C4-2B (cell line): ENCODE measurements around the gene CILP.

Experiments
- H3K27ac ChIP-seq: fragments of 450-650 bp; 2 replicates; pipeline ENCODE4 v1.5.1; 2017
- ZFX ChIP-seq: fragments of 450-650 bp; IDR thresholded peaks from 2 replicates; pipeline ENCODE4 v1.6.1; 2017
- TF ChIP-seq, protein P1 (sequence below): fragments of 450-650 bp; conservative IDR thresholded peaks from 2 replicates; pipeline ENCODE4 v1.5.1; 2017; ENCODE audit warnings: mild to moderate bottlenecking

Gene CILP

GRCh38 chr15:65164139-65164538 lies 47.1 kb downstream of the CILP start:
- no peak overlapping the region for H3K27ac ChIP-seq
- TF ChIP-seq ZFX: no peak
- TF ChIP-seq, protein P1, sequence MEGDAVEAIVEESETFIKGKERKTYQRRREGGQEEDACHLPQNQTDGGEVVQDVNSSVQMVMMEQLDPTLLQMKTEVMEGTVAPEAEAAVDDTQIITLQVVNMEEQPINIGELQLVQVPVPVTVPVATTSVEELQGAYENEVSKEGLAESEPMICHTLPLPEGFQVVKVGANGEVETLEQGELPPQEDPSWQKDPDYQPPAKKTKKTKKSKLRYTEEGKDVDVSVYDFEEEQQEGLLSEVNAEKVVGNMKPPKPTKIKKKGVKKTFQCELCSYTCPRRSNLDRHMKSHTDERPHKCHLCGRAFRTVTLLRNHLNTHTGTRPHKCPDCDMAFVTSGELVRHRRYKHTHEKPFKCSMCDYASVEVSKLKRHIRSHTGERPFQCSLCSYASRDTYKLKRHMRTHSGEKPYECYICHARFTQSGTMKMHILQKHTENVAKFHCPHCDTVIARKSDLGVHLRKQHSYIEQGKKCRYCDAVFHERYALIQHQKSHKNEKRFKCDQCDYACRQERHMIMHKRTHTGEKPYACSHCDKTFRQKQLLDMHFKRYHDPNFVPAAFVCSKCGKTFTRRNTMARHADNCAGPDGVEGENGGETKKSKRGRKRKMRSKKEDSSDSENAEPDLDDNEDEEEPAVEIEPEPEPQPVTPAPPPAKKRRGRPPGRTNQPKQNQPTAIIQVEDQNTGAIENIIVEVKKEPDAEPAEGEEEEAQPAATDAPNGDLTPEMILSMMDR: no peak

- no peak overlapping the region for H3K27ac ChIP-seq
- no peak for TF ChIP-seq ZFX
- TF ChIP-seq, protein P1: no peak
These were observed 48.2 kb downstream of the CILP start for GRCh38 chr15:65163041-65163440.

DNA sequence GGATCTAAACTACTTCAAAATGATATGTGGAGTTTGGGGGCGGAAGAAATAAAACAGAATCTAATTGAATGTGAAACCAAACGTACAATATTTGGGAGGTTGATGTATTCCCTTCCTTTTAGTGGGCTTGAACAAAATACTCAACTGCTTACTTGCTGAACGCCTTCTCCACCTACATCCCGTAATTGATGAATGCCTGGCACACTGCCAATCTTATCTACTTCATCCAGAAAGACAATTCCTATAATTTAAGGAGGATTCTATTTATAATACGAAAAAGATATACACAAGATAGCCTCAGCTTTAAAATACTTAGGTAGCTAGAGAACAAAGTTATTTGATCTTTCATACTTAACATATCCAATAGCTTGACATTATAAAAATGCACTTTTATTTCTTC lies 54.6 kb downstream of the CILP start:
- no peak overlapping the region for H3K27ac ChIP-seq
- no peak for TF ChIP-seq ZFX
- TF ChIP-seq, protein P1: no peak

DNA sequence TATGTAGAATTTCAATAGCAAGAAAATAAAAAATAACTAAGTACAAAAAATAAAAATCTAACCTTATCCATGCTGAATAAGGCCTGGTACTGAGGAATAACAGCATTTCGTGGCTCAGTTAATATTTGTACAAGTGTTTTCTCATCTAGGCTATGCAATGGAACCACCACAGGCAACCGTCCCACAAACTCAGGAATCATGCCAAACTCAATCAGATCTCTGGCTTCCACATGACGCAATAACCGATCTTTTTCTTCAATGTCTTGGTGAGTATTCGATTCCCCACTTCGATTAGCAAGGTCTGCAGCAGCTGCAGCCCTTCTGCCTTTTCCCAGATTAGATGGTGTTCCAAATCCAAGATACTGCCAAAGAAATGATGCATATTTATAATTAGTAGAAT lies 56.6 kb downstream of the CILP start:
- H3K27ac ChIP-seq: no peak overlapping the region
- TF ChIP-seq, protein P1: no peak
- TF ChIP-seq ZFX: no peak

GRCh38 chr15:65147902-65148301 lies 63.4 kb downstream of the CILP start:
- TF ChIP-seq, protein P1: no peak
- TF ChIP-seq ZFX: no peak
- H3K27ac ChIP-seq: no peak overlapping the region

DNA sequence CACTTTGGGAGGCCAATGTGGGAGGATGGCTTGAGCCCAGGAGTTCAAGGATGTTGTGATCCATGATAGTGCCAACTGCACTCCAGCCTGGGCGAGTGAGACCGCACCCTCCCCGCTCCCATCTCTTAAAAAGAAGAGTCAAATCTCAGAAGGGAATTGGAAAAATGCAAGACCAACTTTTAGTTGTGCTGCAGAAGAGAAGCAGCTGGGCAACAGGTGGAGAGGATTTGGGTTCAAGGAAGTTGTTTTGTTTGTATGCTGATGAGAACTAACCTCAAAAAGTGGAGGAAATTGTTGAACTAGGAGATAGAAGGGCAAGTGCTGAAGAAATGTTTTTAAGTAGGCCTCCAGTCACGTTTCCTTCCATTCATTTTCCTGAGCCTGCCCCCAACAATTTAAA lies 64.8 kb downstream of the CILP start:
- TF ChIP-seq ZFX: no peak
- TF ChIP-seq, protein P1: no peak
- no peak overlapping the region for H3K27ac ChIP-seq
